Measurements from ENCODE around the gene ANKRD28.

Gene ANKRD28

GRCh38 chr3:15638193-15638890 lies 159.4 kb downstream of the ANKRD28 start:
- no peaks in the 10 kb centered on the region for H3K36me3 ChIP-seq (replicated peaks)
- DNase-seq, result no peak
- in situ Hi-C loops (cut with HindIII; ENCODE audit: low pct_ligation_motif_present, low sequenced_read_pairs), result loop anchor here (25.0 kb wide), 1 partner anchor 149 kb away; the partner anchor contains the start of gene ANKRD28
- H3K27me3 ChIP-seq (replicated peaks), result no peaks in the 10 kb centered on the region
- no peak overlapping the region for H3K4me3 ChIP-seq (ENCODE audit: low read depth, low read length)
- no peak for TF ChIP-seq CTCF (IDR thresholded peaks at IDR 0.05; ENCODE audit: low read depth, low read length, missing control alignments)
- peak overlapping the region; percentile 99 for H3K27ac ChIP-seq

GRCh38 chr3:15637131-15637951 lies 160.4 kb downstream of the ANKRD28 start:
- Histone ChIP-seq H3K27me3 (replicated peaks) (no peaks in the 10 kb centered on the region), H3K36me3 (replicated peaks) (no peaks in the 10 kb centered on the region), H3K4me3 (ENCODE audit: low read depth, low read length) (no peak overlapping the region), H3K27ac (peak overlapping the region; percentile 99)
- no peak for DNase-seq
- in situ Hi-C loops (cut with HindIII; ENCODE audit: low pct_ligation_motif_present, low sequenced_read_pairs), result loop anchor here (25.0 kb wide), 1 partner anchor 150 kb away; the partner anchor contains the start of gene ANKRD28
- TF ChIP-seq CTCF (IDR thresholded peaks at IDR 0.05; ENCODE audit: low read depth, low read length, missing control alignments), result no peak

GRCh38 chr3:15636028-15636709 lies 161.6 kb downstream of the ANKRD28 start:
- TF ChIP-seq CTCF (IDR thresholded peaks at IDR 0.05; ENCODE audit: low read depth, low read length, missing control alignments), result peak; percentile 7
- no peaks in the 10 kb centered on the region for H3K36me3 ChIP-seq (replicated peaks)
- peak overlapping the region; percentile 99 for H3K27ac ChIP-seq
- peak; percentile 93 for DNase-seq
- in situ Hi-C loops (cut with HindIII; ENCODE audit: low pct_ligation_motif_present, low sequenced_read_pairs), result loop anchor here (25.0 kb wide), 1 partner anchor 151 kb away; the partner anchor contains the start of gene ANKRD28
- H3K27me3 ChIP-seq (replicated peaks), result no peaks in the 10 kb centered on the region
- H3K4me3 ChIP-seq (ENCODE audit: low read depth, low read length), result no peak overlapping the region

GRCh38 chr3:15635121-15635661 lies 162.6 kb downstream of the ANKRD28 start:
- in situ Hi-C loops (cut with HindIII; ENCODE audit: low pct_ligation_motif_present, low sequenced_read_pairs), result loop anchor here (25.0 kb wide), 1 partner anchor 152 kb away; the partner anchor contains the start of gene ANKRD28

More at GRCh38 chr3:15635121-15635661, 162.6 kb downstream of the ANKRD28 start:
- no peak for DNase-seq
- TF ChIP-seq CTCF (IDR thresholded peaks at IDR 0.05; ENCODE audit: low read depth, low read length, missing control alignments), result no peak
- Histone ChIP-seq H3K27me3 (replicated peaks) (no peaks in the 10 kb centered on the region), H3K36me3 (replicated peaks) (no peaks in the 10 kb centered on the region), H3K4me3 (ENCODE audit: low read depth, low read length) (no peak overlapping the region), H3K27ac (peak overlapping the region; percentile 99)
